Measurements from ENCODE around the gene CYP2A7.
A peak's percentile ranks its signal among the peaks of the same experiment; 100 is the strongest.
"Not testable (repeated sequence)": the region's sequence is repeated elsewhere in the genome, so short reads cannot be mapped to it uniquely, and the experiment has no call there.

Gene CYP2A7, protein sequence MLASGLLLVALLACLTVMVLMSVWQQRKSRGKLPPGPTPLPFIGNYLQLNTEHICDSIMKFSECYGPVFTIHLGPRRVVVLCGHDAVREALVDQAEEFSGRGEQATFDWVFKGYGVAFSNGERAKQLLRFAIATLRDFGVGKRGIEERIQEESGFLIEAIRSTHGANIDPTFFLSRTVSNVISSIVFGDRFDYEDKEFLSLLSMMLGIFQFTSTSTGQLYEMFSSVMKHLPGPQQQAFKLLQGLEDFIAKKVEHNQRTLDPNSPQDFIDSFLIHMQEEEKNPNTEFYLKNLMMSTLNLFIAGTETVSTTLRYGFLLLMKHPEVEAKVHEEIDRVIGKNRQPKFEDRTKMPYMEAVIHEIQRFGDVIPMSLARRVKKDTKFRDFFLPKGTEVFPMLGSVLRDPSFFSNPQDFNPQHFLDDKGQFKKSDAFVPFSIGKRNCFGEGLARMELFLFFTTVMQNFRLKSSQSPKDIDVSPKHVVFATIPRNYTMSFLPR

DNA sequence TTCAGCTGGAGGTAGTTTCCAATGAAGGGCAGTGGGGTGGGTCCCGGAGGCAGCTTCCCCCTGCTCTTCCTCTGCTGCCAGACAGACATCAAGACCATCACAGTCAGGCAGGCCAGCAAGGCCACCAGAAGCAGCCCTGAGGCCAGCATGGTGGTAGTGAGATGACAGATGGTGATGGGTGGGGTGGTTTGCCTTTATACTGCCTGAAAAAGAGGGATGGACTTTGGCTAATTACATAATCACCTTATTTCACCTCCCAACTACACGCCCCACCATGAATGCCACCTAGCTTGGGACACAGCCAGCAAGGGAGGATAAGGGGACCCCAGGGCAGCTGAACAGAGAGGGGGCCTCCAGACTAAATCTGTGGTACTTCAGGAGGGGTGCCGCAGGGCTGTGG lies at the start of gene CYP2A7:
TSS of gene CYP2A7 (minus strand) at position 170 of the 400 bp plus-strand sequence. CDS start at position 149, 21 bp downstream.
- DNase-seq (ENCODE audit: low read depth in 2 of 2): not testable (repeated sequence)

- not testable (repeated sequence) for DNase-seq (ENCODE audit: low read depth in 2 of 2)
Observed at GRCh38 chr19:40930799-40931198, 48.8 kb upstream of the CYP2A7 start.

DNA sequence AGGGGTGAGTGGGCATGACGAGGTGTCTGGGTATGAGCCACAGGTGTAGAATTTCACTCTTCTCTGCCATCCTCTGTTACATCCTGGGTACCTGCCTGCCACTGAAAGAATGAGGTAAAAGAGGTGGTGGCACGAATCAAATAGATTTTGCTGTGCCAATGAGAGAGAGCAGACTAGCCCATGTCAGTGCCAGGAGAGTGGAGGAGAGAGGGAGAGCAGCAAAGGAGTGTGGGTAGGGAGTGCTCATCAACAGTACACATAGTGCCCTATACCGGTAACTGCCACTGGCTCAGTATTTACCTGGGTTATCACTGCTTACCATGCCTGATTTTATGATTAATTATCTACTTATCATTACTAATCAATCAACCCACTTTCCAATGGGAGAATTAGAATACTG lies 47.9 kb upstream of the CYP2A7 start:
- DNase-seq (ENCODE audit: low read depth in 2 of 2): not testable (repeated sequence)

- DNase-seq (ENCODE audit: low read depth in 2 of 2): no peak
Observed at GRCh38 chr19:40928850-40929249, 46.8 kb upstream of the CYP2A7 start.

DNA sequence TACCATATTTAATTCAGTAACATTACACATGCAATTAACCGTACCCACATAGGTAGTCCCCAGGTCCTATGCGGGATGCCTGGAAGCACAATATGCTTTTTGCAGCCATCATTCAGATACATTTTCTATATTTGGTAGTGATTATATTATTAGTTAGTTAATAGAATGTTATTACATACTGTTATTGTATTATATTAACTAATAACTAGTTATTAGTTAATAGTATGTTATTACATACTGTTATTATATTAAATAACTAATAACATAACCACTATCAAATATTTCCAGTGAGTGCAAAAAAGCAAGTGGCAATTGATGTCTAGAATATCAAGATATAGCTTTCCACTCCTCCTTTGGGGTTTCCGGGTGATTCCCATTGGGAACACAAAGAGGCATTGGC lies 45.5 kb upstream of the CYP2A7 start:
- no peak for DNase-seq (ENCODE audit: low read depth in 2 of 2)

GRCh38 chr19:40926276-40926675 lies 44.2 kb upstream of the CYP2A7 start:
- DNase-seq (ENCODE audit: low read depth in 2 of 2): not testable (repeated sequence)

DNA sequence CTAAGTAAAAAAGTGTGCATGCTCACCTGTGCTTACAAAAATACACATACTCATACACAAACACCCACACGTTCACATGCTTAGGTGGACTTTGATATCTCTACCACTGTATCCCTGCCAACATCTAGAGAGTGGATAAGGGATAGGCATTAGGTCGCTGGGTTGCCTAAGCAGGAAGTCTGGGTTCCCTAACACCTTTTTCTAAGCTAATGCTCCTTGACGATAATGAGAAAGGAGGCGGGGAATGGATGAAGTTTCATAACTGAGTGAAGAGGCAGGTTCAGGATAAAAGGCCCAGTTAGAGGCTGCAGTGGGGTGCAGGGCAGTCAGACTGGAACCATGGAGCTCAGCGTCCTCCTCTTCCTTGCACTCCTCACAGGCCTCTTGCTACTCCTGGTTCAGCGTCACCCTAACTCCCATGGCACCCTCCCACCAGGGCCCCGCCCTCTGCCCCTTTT lies 41.9 kb upstream of the CYP2A7 start:
- DNase-seq (ENCODE audit: low read depth in 2 of 2): no peak

DNA sequence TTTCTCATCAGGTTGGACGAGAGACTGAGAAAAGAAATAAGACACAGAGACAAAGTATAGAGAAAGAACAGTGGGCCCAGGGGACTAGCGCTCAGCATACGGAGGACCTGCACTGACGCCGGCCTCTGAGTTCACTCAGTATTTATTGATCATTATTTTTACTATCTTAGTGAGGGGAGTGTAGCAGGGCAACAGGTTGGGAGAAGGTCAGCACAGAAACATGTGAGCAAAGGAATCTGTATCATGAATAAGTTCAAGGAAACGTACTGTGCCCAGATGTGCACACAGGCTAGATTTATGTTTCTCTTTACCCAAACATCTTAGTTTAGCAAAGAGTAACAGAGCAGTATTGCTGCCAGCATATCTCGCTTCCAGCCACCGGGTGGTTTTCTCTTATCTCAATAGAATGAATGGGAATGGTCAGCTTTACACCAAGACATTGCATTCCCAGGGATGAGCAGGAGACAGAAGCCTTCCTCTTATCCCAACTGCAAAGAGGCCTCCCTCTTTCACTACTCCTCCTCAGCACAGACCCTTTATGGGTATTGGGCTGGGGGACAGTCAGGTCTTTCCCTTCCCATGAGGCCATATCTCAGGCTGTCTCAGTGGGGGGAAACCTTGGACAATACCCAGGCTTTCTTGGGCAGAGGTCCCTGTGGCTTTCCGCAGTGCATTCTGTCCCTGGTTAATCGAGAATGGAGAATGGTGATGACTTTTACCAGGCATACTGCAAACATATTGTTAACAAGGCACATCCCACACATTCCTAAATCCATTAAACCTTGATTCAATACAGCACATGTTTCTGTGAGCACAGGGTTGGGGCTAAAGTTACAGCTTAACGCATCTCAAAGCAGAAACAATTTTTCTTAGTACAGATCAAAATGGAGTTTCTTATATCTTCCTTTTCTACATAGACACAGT lies 40.5 kb upstream of the CYP2A7 start:
- DNase-seq (ENCODE audit: low read depth in 2 of 2): not testable (repeated sequence)

GRCh38 chr19:40921005-40921897 lies 39.2 kb upstream of the CYP2A7 start:
- no peak for DNase-seq (ENCODE audit: low read depth in 2 of 2)

- no peak for DNase-seq (ENCODE audit: low read depth in 2 of 2)
Observed at GRCh38 chr19:40920300-40921004, 38.4 kb upstream of the CYP2A7 start.

DNA sequence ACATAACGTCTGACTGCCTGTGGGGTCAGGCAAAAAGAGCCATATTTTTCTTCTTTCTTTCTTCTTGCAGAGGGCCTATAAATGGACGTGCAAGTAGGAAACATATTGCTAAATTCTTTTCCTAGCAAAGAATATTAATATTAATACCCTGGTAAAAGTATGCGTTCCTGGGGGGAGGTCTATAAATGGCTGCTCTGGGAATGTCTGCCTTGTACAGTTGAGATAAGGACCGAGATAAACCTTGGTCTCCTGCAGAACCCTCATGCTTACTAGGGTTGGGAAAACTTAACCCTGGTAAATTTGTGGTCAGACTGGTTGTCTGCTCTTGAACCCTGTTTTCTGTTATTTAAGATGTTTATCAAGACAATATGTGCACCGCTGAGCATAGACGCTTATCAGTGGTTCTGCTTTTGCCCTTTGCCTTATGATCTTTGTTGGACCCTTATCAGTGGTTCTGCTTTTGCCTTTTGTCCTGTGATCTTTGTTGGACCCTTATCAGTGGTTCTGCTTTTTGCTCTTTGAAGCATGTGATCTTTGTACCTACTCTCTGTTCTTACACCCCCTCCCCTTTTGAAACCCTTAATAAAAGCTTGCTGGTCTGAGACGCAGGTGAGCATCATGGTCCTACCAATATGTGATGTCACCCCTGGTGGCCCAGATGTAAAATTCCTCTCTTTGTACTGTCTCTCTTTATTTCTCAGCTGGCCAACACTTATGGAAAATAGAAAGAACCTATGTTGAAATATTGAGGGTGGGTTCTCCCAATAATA lies 37.7 kb upstream of the CYP2A7 start:
- not testable (repeated sequence) for DNase-seq (ENCODE audit: low read depth in 2 of 2)

DNA sequence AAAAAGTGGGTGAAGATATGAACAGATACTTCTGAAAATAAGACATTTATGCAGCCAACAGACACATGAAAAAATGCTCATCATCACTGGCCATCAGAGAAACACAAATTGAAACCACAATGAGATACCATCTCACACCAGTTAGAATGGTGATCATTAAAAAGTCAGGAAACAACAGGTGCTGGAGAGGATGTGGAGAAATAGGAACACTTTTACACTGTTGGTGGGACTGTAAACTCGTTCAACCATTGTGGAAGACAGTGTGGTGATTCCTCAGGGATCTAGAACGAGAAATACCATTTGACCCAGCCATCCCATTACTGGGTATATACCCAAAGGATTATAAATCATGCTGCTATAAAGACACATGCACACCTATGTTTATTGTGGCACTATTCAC lies 36.3 kb upstream of the CYP2A7 start:
- DNase-seq (ENCODE audit: low read depth in 2 of 2): not testable (repeated sequence)

DNA sequence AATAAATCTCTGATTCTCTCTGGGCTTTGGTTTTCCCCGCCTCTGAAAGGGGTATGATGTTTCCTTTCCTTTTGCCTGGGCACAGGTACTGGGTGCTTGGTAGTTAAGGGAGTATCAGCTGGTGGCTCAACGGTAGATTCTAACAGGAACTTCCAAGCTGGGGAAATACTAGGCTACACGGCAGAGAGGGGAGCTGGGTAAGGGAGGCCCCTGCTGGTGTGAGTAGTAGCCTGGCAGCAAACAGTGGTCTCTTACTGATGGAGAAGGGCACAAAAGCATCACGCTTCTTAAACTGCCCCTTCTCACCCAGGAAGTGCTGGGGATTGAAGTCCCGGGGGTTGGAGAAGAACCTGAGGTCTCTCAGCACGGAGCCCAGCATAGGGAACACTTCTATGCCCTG lies 26.9 kb upstream of the CYP2A7 start:
- DNase-seq (ENCODE audit: low read depth in 2 of 2): peak in 1 of 2 donors; percentile 21

- peak in 1 of 2 donors; percentile 47 for DNase-seq (ENCODE audit: low read depth in 2 of 2)
Observed at GRCh38 chr19:40907968-40908735, 26.1 kb upstream of the CYP2A7 start.

GRCh38 chr19:40906512-40906911 lies 24.5 kb upstream of the CYP2A7 start:
- no peak for DNase-seq (ENCODE audit: low read depth in 2 of 2)

- not testable (repeated sequence) for DNase-seq (ENCODE audit: low read depth in 2 of 2)
Observed at GRCh38 chr19:40904673-40905156, 22.7 kb upstream of the CYP2A7 start.

GRCh38 chr19:40901975-40902750 lies 20.1 kb upstream of the CYP2A7 start:
- DNase-seq (ENCODE audit: low read depth in 2 of 2): not testable (repeated sequence)

- DNase-seq (ENCODE audit: low read depth in 2 of 2): not testable (repeated sequence)
Observed at GRCh38 chr19:40900521-40900920, 18.5 kb upstream of the CYP2A7 start.

Data from stimulated activated CD8-positive, alpha-beta memory T cell treated with anti-CD3 and anti-CD28 coated beads, Interleukin-7, amount 100 ng/mL, for 1 hour (primary cell).